PC-9 (cell line): ENCODE results near the gene IRF4. TPM values are rescaled to one million over a fixed set of nuclear protein-coding genes. Genes with fewer than 3 reads are reported as not detected.

ENCODE experiments used
- BruUV-seq: library from RNA; stranded (reverse); fragments of 400-500 nt; replicated peaks from 2 replicates; lab custom pipeline; 2021; lab: Mats Ljungman, UMichigan
- CTCF ChIA-PET: fragments of 300-600 bp; sonication (Branson Sonifier 250); formaldehyde crosslinking; loops from one replicate; lab custom pipeline; 2022; ENCODE audit warnings: antibody characterized with exemption; lab: Charles Lee
- POLR2A ChIA-PET: fragments of 300-600 bp; sonication (Branson Sonifier 250); formaldehyde crosslinking; loops from one replicate; lab custom pipeline; 2022; ENCODE audit warnings: antibody characterized with exemption; ENCODE audit not compliant: unreplicated experiment; lab: Charles Lee
- DNase-seq, 2 experiments: peaks; one replicate each; pipeline versions ENCODE4 v3.0.0 to v3.0.0-alpha.2; 2015 to 2022; ENCODE audit warnings: mixed read lengths in 1 of 2
- H2AFZ ChIP-seq: fragments of 200-600 bp; sonication (generic); 2 replicates; pipeline ENCODE4 v1.8.1; 2017; ENCODE audit warnings: antibody characterized with exemption
- H3F3A ChIP-seq: fragments of 200-600 bp; sonication (generic); 2 replicates; pipeline ENCODE4 v1.8.1; 2017; ENCODE audit warnings: antibody characterized with exemption, mild to moderate bottlenecking, low read depth; ENCODE audit not compliant: insufficient read depth
- H3K27ac ChIP-seq: fragments of 200-600 bp; sonication (generic); 2 replicates; pipeline ENCODE4 v1.6.1; 2016; ENCODE audit warnings: mixed run types
- H3K27me3 ChIP-seq: fragments of 200-600 bp; sonication (generic); 2 replicates; pipeline ENCODE4 v1.6.1; 2016; ENCODE audit warnings: low read depth, mixed run types; ENCODE audit not compliant: insufficient read depth
- H3K36me3 ChIP-seq: fragments of 200-600 bp; sonication (generic); 2 replicates; pipeline ENCODE4 v1.6.1; 2016; ENCODE audit warnings: low read depth, mixed run types
- H3K4me1 ChIP-seq: fragments of 200-600 bp; sonication (generic); replicated peaks from 2 replicates; pipeline ENCODE4 v1.6.1; 2016; ENCODE audit warnings: mixed run types; ENCODE audit not compliant: insufficient read depth
- H3K4me2 ChIP-seq: fragments of 200-600 bp; sonication (generic); 2 replicates; pipeline ENCODE4 v1.6.1; 2017; ENCODE audit warnings: mixed run types
- H3K4me3 ChIP-seq: fragments of 200-600 bp; sonication (generic); 2 replicates; pipeline ENCODE4 v1.6.1; 2016; ENCODE audit warnings: mixed run types
- H3K79me2 ChIP-seq: fragments of 200-600 bp; sonication (generic); 2 replicates; pipeline ENCODE4 v1.6.1; 2017; ENCODE audit warnings: low read depth, mixed run types
- H3K9me2 ChIP-seq: fragments of 200-600 bp; sonication (generic); 2 replicates; pipeline ENCODE4 v1.8.1; 2017; ENCODE audit warnings: mild to moderate bottlenecking; ENCODE audit not compliant: insufficient read depth
- H3K9me3 ChIP-seq: fragments of 200-600 bp; sonication (generic); 2 replicates; pipeline ENCODE4 v1.8.1; 2016; ENCODE audit warnings: low read depth; ENCODE audit not compliant: insufficient read depth
- H4K20me1 ChIP-seq: fragments of 200-600 bp; sonication (generic); 2 replicates; pipeline ENCODE4 v1.8.1; 2017; ENCODE audit not compliant: insufficient read depth
- CTCF ChIP-seq: fragments of 200-600 bp; sonication (generic); conservative IDR thresholded peaks from 2 replicates; pipeline ENCODE4 v1.6.1; 2017; ENCODE audit warnings: mixed run types, antibody characterized with exemption, mild to moderate bottlenecking, moderate library complexity
- EZH2 ChIP-seq: fragments of 200-600 bp; sonication (generic); IDR thresholded peaks from 2 replicates; pipeline ENCODE4 v1.8.0; 2017; ENCODE audit warnings: antibody characterized with exemption, low read depth
- intact Hi-C: fragments of 100-400 bp; cut with micrococcal nuclease; formaldehyde crosslinking; loops from one replicate; pipeline ENCODE4 v1.10.0; 2022; ENCODE audit not compliant: unreplicated experiment
- total RNA-seq: library from RNA; stranded (reverse); gene quantifications from 2 replicates; pipeline ENCODE4 v1.2.3, GENCODE V29; 2021

The IRF4 gene
- total RNA-seq, 1 experiment from 2014 or later, result not detected

GRCh38 chr6:381742-382461 lies 9.7 kb upstream of the IRF4 start:
- Histone ChIP-seq H3K9me2 (no peaks in the 10 kb centered on the region), H3K36me3 (no peaks in the 10 kb centered on the region), H3K4me1 (no peaks in the 10 kb centered on the region), H3K79me2 (no peaks in the 10 kb centered on the region), H3K4me3 (no peak overlapping the region), H3K27ac (no peak overlapping the region), H3K4me2 (no peak overlapping the region), H3F3A (no peaks in the 10 kb centered on the region), H4K20me1 (no peaks in the 10 kb centered on the region), H2AFZ (no peak overlapping the region), H3K27me3 (peaks cover 66% of the 10 kb centered on the region), H3K9me3 (no peaks in the 10 kb centered on the region)
- no peak for DNase-seq
- POLR2A ChIA-PET, result no interaction called here
- CTCF ChIA-PET, result no interaction called here
- intact Hi-C loops, result no loop called here
- TF ChIP-seq CTCF (no peak), EZH2 (no peak)
- BruUV-seq, result no TSS peak

- ChIA-PET POLR2A (no interaction called here), CTCF (interaction anchor here (0.5 kb wide), 1 partner anchor 212 kb away, joined by 3 read pairs; no protein-coding TSS in a partner anchor)
- no peaks in the 10 kb centered on the region for H3K9me3 ChIP-seq
- H3K4me3 ChIP-seq, result no peak overlapping the region
- intact Hi-C loops, result no loop called here
- no TSS peak for BruUV-seq
- H3F3A ChIP-seq, result no peaks in the 10 kb centered on the region
- no peak overlapping the region for H3K4me2 ChIP-seq
- no peak overlapping the region for H2AFZ ChIP-seq
- no peaks in the 10 kb centered on the region for H3K79me2 ChIP-seq
- no peaks in the 10 kb centered on the region for H4K20me1 ChIP-seq
- H3K27me3 ChIP-seq, result peaks cover 63% of the 10 kb centered on the region
- H3K27ac ChIP-seq, result no peak overlapping the region
- H3K9me2 ChIP-seq, result no peaks in the 10 kb centered on the region
- DNase-seq, result no peak
- no peaks in the 10 kb centered on the region for H3K4me1 ChIP-seq
- H3K36me3 ChIP-seq, result no peaks in the 10 kb centered on the region
- TF ChIP-seq EZH2 (no peak), CTCF (no peak)
Observed at GRCh38 chr6:382883-383810, 8.4 kb upstream of the IRF4 start.

DNA sequence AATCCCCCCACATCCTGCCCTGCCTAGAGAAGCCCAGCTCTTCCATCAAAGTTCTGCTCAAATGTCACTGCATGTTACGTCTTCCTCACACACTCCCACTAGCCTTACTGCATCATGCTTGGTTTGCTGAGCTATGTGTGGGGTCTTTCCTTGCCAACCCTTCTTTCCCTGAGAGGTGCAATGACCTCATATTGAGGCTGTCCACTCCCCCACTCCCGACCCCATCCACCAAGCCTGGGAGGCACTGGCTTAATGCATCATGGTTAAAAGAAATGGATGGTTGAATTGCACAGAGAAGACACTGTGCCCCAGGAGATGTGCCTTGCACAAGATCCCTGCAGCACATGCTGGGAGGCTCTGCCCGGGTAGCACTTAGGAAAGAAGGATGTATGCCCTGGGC lies 7.7 kb upstream of the IRF4 start:
- Histone ChIP-seq H3K27me3 (peaks cover 63% of the 10 kb centered on the region), H2AFZ (no peak overlapping the region), H3K4me1 (no peaks in the 10 kb centered on the region), H4K20me1 (no peaks in the 10 kb centered on the region), H3K9me3 (no peaks in the 10 kb centered on the region), H3K79me2 (no peaks in the 10 kb centered on the region), H3K4me3 (no peak overlapping the region), H3K4me2 (no peak overlapping the region), H3K9me2 (no peaks in the 10 kb centered on the region), H3K36me3 (no peaks in the 10 kb centered on the region), H3F3A (no peaks in the 10 kb centered on the region), H3K27ac (no peak overlapping the region)
- intact Hi-C loops, result no loop called here
- ChIA-PET POLR2A (no interaction called here), CTCF (no interaction called here)
- TF ChIP-seq EZH2 (no peak), CTCF (no peak)
- DNase-seq, result no peak
- no TSS peak for BruUV-seq
